GM21526 (cell line): ENCODE data around the gene DISC1.

Experiments
- ATAC-seq: cut with Tn5 transposase; IDR thresholded peaks from one replicate; pipeline ENCODE4 v1.9.1; 2021; ENCODE audit warnings: moderate library complexity; ENCODE audit not compliant: unreplicated experiment, low FRiP score

DISC1 gene

GRCh38 chr1:231841616-231842344 lies 215.2 kb downstream of the DISC1 start:
- ATAC-seq: no peak

- ATAC-seq: no peak
Observed at GRCh38 chr1:231842441-231842840, 215.9 kb downstream of the DISC1 start.

GRCh38 chr1:231844986-231845502 lies 218.5 kb downstream of the DISC1 start:
- no peak for ATAC-seq

GRCh38 chr1:231847612-231848397 lies 221.2 kb downstream of the DISC1 start:
- ATAC-seq: no peak

GRCh38 chr1:231849981-231850380 lies 223.4 kb downstream of the DISC1 start:
- ATAC-seq: no peak

GRCh38 chr1:231850786-231851185 lies 224.2 kb downstream of the DISC1 start:
- no peak for ATAC-seq

- no peak for ATAC-seq
Observed at GRCh38 chr1:231853588-231854207, 227.1 kb downstream of the DISC1 start.

GRCh38 chr1:231855361-231855760 lies 228.8 kb downstream of the DISC1 start:
- ATAC-seq: no peak

GRCh38 chr1:231855926-231856325 lies 229.3 kb downstream of the DISC1 start:
- ATAC-seq: no peak

- ATAC-seq: no peak
Observed at GRCh38 chr1:231856426-231856825, 229.8 kb downstream of the DISC1 start.

GRCh38 chr1:231856894-231857293 lies 230.3 kb downstream of the DISC1 start:
- no peak for ATAC-seq

- no peak for ATAC-seq
Observed at GRCh38 chr1:231857609-231858135, 231.1 kb downstream of the DISC1 start.

GRCh38 chr1:231860221-231861088 lies 233.9 kb downstream of the DISC1 start:
- ATAC-seq: no peak

- ATAC-seq: no peak
Observed at GRCh38 chr1:231861541-231862481, 235.2 kb downstream of the DISC1 start.

- no peak for ATAC-seq
Observed at GRCh38 chr1:231862611-231863010, 236.0 kb downstream of the DISC1 start.

- ATAC-seq: no peak
Observed at GRCh38 chr1:231865331-231865730, 238.7 kb downstream of the DISC1 start.

GRCh38 chr1:231866392-231867331 lies 240.1 kb downstream of the DISC1 start:
- no peak for ATAC-seq

- ATAC-seq: no peak
Observed at GRCh38 chr1:231867607-231868006, 241.0 kb downstream of the DISC1 start.
